H1 (cell line): ENCODE results near the gene FMO4. TPM values are rescaled to one million over a fixed set of nuclear protein-coding genes. Genes with fewer than 3 reads are reported as not detected.

ENCODE experiments used
- CTCF ChIA-PET: fragments of 300-600 bp; sonication (Branson Sonifier 250); formaldehyde crosslinking; loops from one replicate; lab custom pipeline; 2021; ENCODE audit not compliant: partially characterized antibody; lab: Charles Lee
- POLR2A ChIA-PET: fragments of 300-600 bp; sonication (Branson Sonifier 250); formaldehyde crosslinking; loops from one replicate; lab custom pipeline; 2021; ENCODE audit warnings: inconsistent platforms; ENCODE audit not compliant: partially characterized antibody; lab: Charles Lee
- DNase-seq, 2 experiments: peaks; one replicate each; pipeline versions ENCODE4 v3.0.0 to v3.0.0-alpha.2; 2010 to 2022; ENCODE audit warnings: low spot score in 2 of 2, low read depth in 1 of 2, mixed read lengths in 1 of 2
- FAIRE-seq: peaks from 2 replicates; lab custom pipeline; 2011; peaks lifted over from hg19 to GRCh38; lab: Jason Lieb, UNC
- H2AFZ ChIP-seq: 2 replicates; pipeline ENCODE4 v1.8.1; 2012; ENCODE audit warnings: low read length, inconsistent platforms
- H2AK5ac ChIP-seq: 2 replicates; pipeline ENCODE4 v1.6.1; 2013; ENCODE audit warnings: low read depth, low read length
- H2BK120ac ChIP-seq: replicated peaks from 2 replicates; pipeline ENCODE3; 2013; ENCODE audit warnings: low read depth, low read length, inconsistent platforms
- H2BK12ac ChIP-seq: 2 replicates; pipeline ENCODE4 v1.6.1; 2013; ENCODE audit warnings: low read depth, low read length
- H2BK15ac ChIP-seq: 2 replicates; pipeline ENCODE4 v1.6.1; 2013; ENCODE audit warnings: low read length
- H2BK20ac ChIP-seq: 2 replicates; pipeline ENCODE4 v1.6.1; 2013; ENCODE audit warnings: low read length
- H2BK5ac ChIP-seq: 2 replicates; pipeline ENCODE4 v1.6.1; 2013; ENCODE audit warnings: low read depth, low read length
- H3K14ac ChIP-seq: 2 replicates; pipeline ENCODE4 v1.6.1; 2013; ENCODE audit warnings: inconsistent platforms; ENCODE audit not compliant: insufficient read length
- H3K18ac ChIP-seq: 2 replicates; pipeline ENCODE4 v1.6.1; 2013; ENCODE audit warnings: low read length; ENCODE audit errors: extremely low read depth
- H3K23ac ChIP-seq: 2 replicates; pipeline ENCODE4 v1.6.1; 2013; ENCODE audit warnings: inconsistent platforms; ENCODE audit not compliant: insufficient read length
- H3K23me2 ChIP-seq: 2 replicates; pipeline ENCODE4 v1.6.1; 2013; ENCODE audit warnings: low read depth, low read length
- H3K27ac ChIP-seq: 2 replicates; pipeline ENCODE4 v1.6.1; 2011; ENCODE audit warnings: low read depth, low read length, inconsistent platforms
- H3K27me3 ChIP-seq, 4 experiments: replicated peaks in 1 of 4; 1 replicate in 1 of 4; 2 replicates in 3 of 4; pipeline versions ENCODE4 v1.6.1 to v1.8.1; 2011 to 2013; ENCODE audit warnings: low read length in 3 of 4, mild to moderate bottlenecking in 3 of 4, inconsistent platforms in 2 of 4, mixed read lengths in 2 of 4, moderate library complexity in 1 of 4; ENCODE audit not compliant: control insufficient read depth in 3 of 4, insufficient read depth in 3 of 4; ENCODE audit errors: extremely low read depth in 1 of 4
- H3K36me3 ChIP-seq, 4 experiments: 2 replicates each; pipeline versions ENCODE4 v1.6.1 to v1.8.1; 2011 to 2013; ENCODE audit warnings: mild to moderate bottlenecking in 4 of 4, low read length in 3 of 4, moderate library complexity in 2 of 4, control low read depth in 1 of 4, inconsistent platforms in 1 of 4; ENCODE audit not compliant: insufficient read depth in 4 of 4, control insufficient read depth in 2 of 4
- H3K4ac ChIP-seq: replicated peaks from 2 replicates; pipeline ENCODE3; 2013; ENCODE audit warnings: low read length, low read depth, mixed read lengths, inconsistent platforms; ENCODE audit not compliant: insufficient read length
- H3K4me1 ChIP-seq, 4 experiments: replicated peaks in 1 of 4; 1 replicate in 1 of 4; 2 replicates in 3 of 4; pipeline versions ENCODE4 v1.6.1 to v1.8.1; 2011 to 2013; ENCODE audit warnings: low read length in 3 of 4, inconsistent platforms in 2 of 4, mixed read lengths in 1 of 4; ENCODE audit not compliant: insufficient read depth in 4 of 4, control insufficient read depth in 3 of 4
- H3K4me2 ChIP-seq, 2 experiments: 2 replicates each; pipeline versions ENCODE4 v1.6.1 to v1.8.1; 2011 to 2013; ENCODE audit warnings: low read depth in 2 of 2, low read length in 2 of 2, control low read depth in 1 of 2, inconsistent platforms in 1 of 2, mild to moderate bottlenecking in 1 of 2; ENCODE audit not compliant: insufficient read depth in 1 of 2
- H3K4me3 ChIP-seq, 4 experiments: fragments of 200-600, 300-600 bp in 1 of 4; sonication (generic), shearing (Covaris generic), sonication (Bioruptor Twin) in 1 of 4; 2 replicates each; pipeline versions ENCODE4 v1.5.1 to v1.8.1; 2011 to 2016; ENCODE audit warnings: low read length in 4 of 4, low read depth in 3 of 4, control low read depth in 2 of 4, inconsistent platforms in 2 of 4, mild to moderate bottlenecking in 2 of 4, mixed read lengths in 1 of 4, moderate library complexity in 1 of 4; ENCODE audit not compliant: insufficient read depth in 2 of 4; ENCODE audit errors: extremely low read depth in 1 of 4
- H3K56ac ChIP-seq: replicated peaks from 2 replicates; pipeline ENCODE3; 2013; ENCODE audit warnings: low read depth, mild to moderate bottlenecking, mixed read lengths, low read length, inconsistent platforms; ENCODE audit not compliant: insufficient read length
- H3K79me1 ChIP-seq: 2 replicates; pipeline ENCODE4 v1.6.1; 2013; ENCODE audit warnings: low read depth, low read length, control low read depth
- H3K79me2 ChIP-seq, 2 experiments: 2 replicates each; pipeline versions ENCODE4 v1.6.1 to v1.8.1; 2012 to 2013; ENCODE audit warnings: low read length in 2 of 2, mild to moderate bottlenecking in 2 of 2, inconsistent platforms in 1 of 2; ENCODE audit not compliant: insufficient read depth in 2 of 2, control insufficient read depth in 1 of 2
- H3K9ac ChIP-seq, 4 experiments: replicated peaks in 1 of 4; 1 replicate in 1 of 4; 2 replicates in 3 of 4; pipeline versions ENCODE4 v1.6.1 to v1.8.1; 2011 to 2013; ENCODE audit warnings: low read depth in 3 of 4, low read length in 3 of 4, control low read depth in 2 of 4, mild to moderate bottlenecking in 2 of 4, moderate library complexity in 2 of 4, inconsistent platforms in 1 of 4; ENCODE audit errors: extremely low read depth in 1 of 4
- H3K9me3 ChIP-seq, 2 experiments: 2 replicates each; pipeline versions ENCODE4 v1.6.1 to v1.8.1; 2012 to 2013; ENCODE audit warnings: mild to moderate bottlenecking in 2 of 2, moderate library complexity in 2 of 2, control low read depth in 1 of 2, inconsistent platforms in 1 of 2, low read depth in 1 of 2, low read length in 1 of 2, mixed read lengths in 1 of 2; ENCODE audit not compliant: insufficient read depth in 2 of 2
- H4K20me1 ChIP-seq, 2 experiments: replicated peaks in 1 of 2; 2 replicates each; pipeline versions ENCODE3 to v1.8.1; 2011 to 2013; ENCODE audit warnings: inconsistent platforms in 2 of 2, low read length in 2 of 2, mild to moderate bottlenecking in 1 of 2; ENCODE audit not compliant: insufficient read depth in 2 of 2, control insufficient read depth in 1 of 2
- H4K5ac ChIP-seq: 2 replicates; pipeline ENCODE4 v1.6.1; 2013; ENCODE audit warnings: low read length, low read depth, mixed read lengths, inconsistent platforms; ENCODE audit not compliant: insufficient read length
- H4K8ac ChIP-seq: 2 replicates; pipeline ENCODE4 v1.8.0; 2013; ENCODE audit warnings: mild to moderate bottlenecking, moderate library complexity, low read length, inconsistent platforms; ENCODE audit not compliant: insufficient read depth; ENCODE audit errors: extremely low read depth
- H4K91ac ChIP-seq: replicated peaks from 2 replicates; pipeline ENCODE3; 2013; ENCODE audit warnings: low read length, mixed read lengths, inconsistent platforms; ENCODE audit not compliant: insufficient read length
- CHD2 ChIP-seq: IDR thresholded peaks from 2 replicates; pipeline ENCODE4 v1.6.1; 2012; ENCODE audit warnings: low read length, improper control_type of control experiment
- POLR2AphosphoS5 ChIP-seq: IDR thresholded peaks from 2 replicates; pipeline ENCODE4 v1.6.1; 2011; ENCODE audit warnings: low read depth, low read length
- SP2 ChIP-seq: IDR thresholded peaks from 2 replicates; pipeline ENCODE4 v1.6.1; 2012; ENCODE audit warnings: mild to moderate bottlenecking, low read length, inconsistent platforms
- SUZ12 ChIP-seq: fragments of 200-600 bp; sonication (generic); IDR thresholded peaks from 2 replicates; pipeline ENCODE4 v1.6.1; 2012; ENCODE audit warnings: mild to moderate bottlenecking, inconsistent platforms, low read length, moderate library complexity, mixed read lengths
- TAF7 ChIP-seq: optimal IDR thresholded peaks from 2 replicates; pipeline ENCODE3; 2011; ENCODE audit warnings: low read depth, mild to moderate bottlenecking, inconsistent platforms, low read length, moderate library complexity, borderline replicate concordance
- TCF12 ChIP-seq: IDR thresholded peaks from 2 replicates; pipeline ENCODE4 v1.6.1; 2011; ENCODE audit warnings: low read depth, mild to moderate bottlenecking, low read length
- WGBS, 2 experiments: shearing (Covaris generic) in 1 of 2; methylation state at CpG; one replicate each; pipeline versions ENCODE4 v1.1.6 to v1.1.7; 2013 to 2015; ENCODE audit warnings: low lambda C conversion rate in 2 of 2, mixed read lengths in 2 of 2, inconsistent platforms in 1 of 2, low coverage in 1 of 2, missing lambda C conversion rate in 1 of 2; ENCODE audit not compliant: insufficient replicate concordance in 2 of 2, insufficient coverage in 1 of 2, insufficient read length in 1 of 2; ENCODE audit errors: extremely low coverage in 1 of 2, missing lambda C conversion rate in 1 of 2; 5-methylcytosine and 5-hydroxymethylcytosine counted together
- polyA plus RNA-seq, 7 experiments: library from polyadenylated mRNA; depleted of rRNA in 3 of 7; stranded (reverse) in 5 of 7; unstranded in 2 of 7; fragments of >200 nt in 5 of 7; fragments of 200-250 nt in 2 of 7; gene quantifications; 1 replicate in 5 of 7; 2 replicates in 1 of 7; 4 replicates in 1 of 7; pipeline versions ENCODE4 v1.2.1 to v1.2.3, GENCODE V29; 2011 to 2013; ENCODE audit warnings: missing spikeins in 2 of 7, mixed read lengths in 2 of 7
- total RNA-seq: library from RNA; stranded (reverse); fragmentation: NEBNext Ultra II Directional; extraction: Animal tissue kit (Norgen Biotek cat#: 25700); gene quantifications from 2 replicates; pipeline ENCODE4 v1.2.1, GENCODE V29; 2021

FMO4 gene
- total and polyA plus RNA-seq, 2 of the 8 experiments (the other 6 are each of a cell fraction or from before 2014, with no cell fraction given) = 1.5 to 2.3 TPM

- H3K4me1 ChIP-seq = no peaks in the 10 kb centered on the region
- no peak overlapping the region for H2BK20ac ChIP-seq
- H3K4me2 ChIP-seq = no peak overlapping the region
- H3K9ac ChIP-seq = no peak overlapping the region
- H4K20me1 ChIP-seq = no peaks in the 10 kb centered on the region
- 0 out of 8 replicates have a peak, but pooled peaks cover 0 to 3% (median 0%) of the 10 kb centered on the region in 4 experiments for H3K36me3 ChIP-seq
- ChIA-PET POLR2A (interaction anchor here (1.1 kb wide), 1 partner anchor 9 kb away, joined by 3 read pairs; no protein-coding TSS in a partner anchor), CTCF (interaction anchor here (0.6 to 1.1 kb wide), 3 partner anchors 22 to 133 kb away, joined by 3 to 4 read pairs (median 3); no protein-coding TSS in a partner anchor)
- no peak for FAIRE-seq
- H3K23ac ChIP-seq = no peak overlapping the region
- 92% methylated on average over 11 of the region's 11 CpGs; no CpG with 5 or more reads in 1 of the 2 experiments for WGBS, 2 experiments
- no peak overlapping the region for H4K91ac ChIP-seq
- peaks cover 0 to 8% of the 10 kb centered on the region in 2 experiments; a peak in 1 of 4 replicates for H3K9me3 ChIP-seq
- no peak overlapping the region for H3K27ac ChIP-seq
- H4K8ac ChIP-seq = no peak overlapping the region
- H3K18ac ChIP-seq = no peak overlapping the region
- no peaks in the 10 kb centered on the region for H3K79me1 ChIP-seq
- H2BK120ac ChIP-seq = no peak overlapping the region
- H3K56ac ChIP-seq = no peak overlapping the region
- TF ChIP-seq SP2 (no peak), TAF7 (no peak), TCF12 (no peak), CHD2 (no peak), POLR2AphosphoS5 (no peak), SUZ12 (no peak)
- H3K14ac ChIP-seq = no peak overlapping the region
- no peak overlapping the region for H2AK5ac ChIP-seq
- no peak overlapping the region for H3K4ac ChIP-seq
- no peaks in the 10 kb centered on the region for H3K79me2 ChIP-seq
- H4K5ac ChIP-seq = no peak overlapping the region
- no peaks in the 10 kb centered on the region for H3K23me2 ChIP-seq
- no peak overlapping the region for H3K4me3 ChIP-seq
- H2BK12ac ChIP-seq = no peak overlapping the region
- no peak for DNase-seq
- H3K27me3 ChIP-seq = no peaks in the 10 kb centered on the region
- H2BK5ac ChIP-seq = no peak overlapping the region
- H2AFZ ChIP-seq = no peak overlapping the region; the same call in 1 of the 2 replicates
- no peak overlapping the region for H2BK15ac ChIP-seq
Observed at GRCh38 chr1:171381866-171382210, 67.9 kb downstream of the FMO4 start.
